Measurements from ENCODE around the gene KRT1.

DNA sequence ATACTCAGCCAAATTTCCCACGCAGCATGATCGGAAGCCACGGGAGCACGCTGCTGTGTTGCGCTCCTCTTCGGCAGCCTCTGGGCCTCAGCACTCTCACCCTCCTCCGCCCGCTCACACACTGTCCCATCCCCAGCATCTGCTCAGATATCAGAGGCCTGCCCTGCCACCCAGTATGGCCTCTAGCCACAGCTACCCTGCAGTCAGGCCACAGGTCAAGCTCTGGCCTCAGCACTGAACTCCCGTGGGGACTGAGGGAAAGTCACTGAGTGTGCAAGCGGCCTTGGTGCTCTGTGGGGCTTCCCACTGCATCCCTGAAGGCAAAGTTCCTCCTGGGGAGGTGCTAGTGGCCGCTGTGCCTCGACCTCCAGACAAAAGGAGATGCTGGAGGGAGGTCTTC lies 21.1 kb upstream of the KRT1 start:
- TF ChIP-seq SIN3A (IDR thresholded peaks at IDR 0.05; ENCODE audit: borderline replicate concordance, insufficient read depth, low read length) (no peak), POLR2AphosphoS5 (IDR thresholded peaks at IDR 0.05; ENCODE audit: low read depth, low read length) (no peak), FOXP2 (optimal IDR thresholded peaks at IDR 0.05; ENCODE audit: borderline replicate concordance, extremely low read depth, extremely low read length, insufficient read depth) (no peak)
